Stimulated activated CD4-positive, alpha-beta T cell treated with anti-CD3 and anti-CD28 coated beads, Interleukin-15, amount 100 ng/mL, for 48 hours (primary cell): ENCODE results near the gene OR6S1.
A peak's percentile ranks its signal among the peaks of the same experiment; 100 is the strongest.
"Not testable (repeated sequence)": the region's sequence is repeated elsewhere in the genome, so short reads cannot be mapped to it uniquely, and the experiment has no call there.

Source experiments
- DNase-seq, 2 donors: peaks; one replicate each; pipeline ENCODE4 v3.0.0-alpha.2; 2020; ENCODE audit warnings: low read depth in 2 of 2

OR6S1 gene

GRCh38 chr14:20668969-20669368 is 27.5 kb upstream of the OR6S1 start:
- DNase-seq: no peak

DNA sequence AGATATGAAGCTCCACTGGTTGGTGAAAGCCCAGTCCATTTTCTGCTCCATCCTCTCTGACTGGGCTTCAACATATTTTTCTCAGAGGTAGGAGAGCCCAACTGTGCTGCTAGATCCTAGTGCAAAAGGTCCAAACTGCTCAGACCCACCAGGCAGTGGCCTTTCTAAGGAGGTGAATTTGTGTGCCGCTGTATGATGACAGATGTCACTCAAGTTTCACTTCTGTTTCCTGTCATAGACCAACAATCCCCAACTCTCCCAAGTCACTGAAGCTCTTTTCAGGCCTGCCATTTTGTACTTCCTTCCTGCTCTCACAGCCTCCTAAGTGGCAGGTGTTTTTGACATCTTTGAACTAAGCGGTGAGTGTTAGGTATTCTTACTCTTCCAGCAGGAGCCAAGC is 26.5 kb upstream of the OR6S1 start:
- no peak for DNase-seq

- not testable (repeated sequence) for DNase-seq
Observed at GRCh38 chr14:20666400-20666961, 25.0 kb upstream of the OR6S1 start.

DNA sequence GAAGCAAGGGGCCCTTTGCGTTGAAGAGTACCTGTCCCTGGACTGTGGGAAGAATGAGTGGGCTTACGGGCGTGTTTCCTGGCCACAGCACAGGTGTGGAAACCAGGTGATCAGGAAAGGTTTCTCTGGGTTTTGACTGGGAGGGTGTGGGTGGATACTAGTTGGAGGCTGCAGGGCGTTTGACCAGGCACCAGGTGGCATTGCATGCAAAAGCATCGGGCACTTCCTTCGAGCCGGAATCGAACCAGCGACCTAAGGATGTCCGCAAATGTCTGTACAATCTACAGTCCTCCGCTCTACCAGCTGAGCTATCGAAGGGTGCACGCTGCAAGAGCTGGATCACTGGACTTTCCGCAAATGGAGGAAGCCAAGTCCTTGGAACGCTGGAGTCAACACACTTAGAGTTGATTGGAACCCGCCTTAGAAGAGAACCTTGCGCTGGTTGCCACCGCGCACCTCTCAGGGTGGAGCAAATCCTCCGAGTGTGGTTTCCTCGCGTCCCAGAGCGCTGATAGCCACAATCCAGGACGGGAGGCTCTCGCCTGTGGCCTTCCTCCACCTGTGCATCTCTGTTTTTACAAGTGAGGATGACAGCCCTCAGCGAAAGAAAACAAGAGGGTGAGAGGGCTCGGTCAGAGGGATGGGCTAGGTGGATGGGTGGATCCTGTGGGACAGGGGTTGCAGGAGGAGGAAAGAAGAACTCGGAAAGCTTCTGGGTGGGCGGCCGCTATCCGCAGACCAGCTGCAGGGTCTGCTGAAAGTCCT is 21.7 kb upstream of the OR6S1 start:
- DNase-seq: peak; percentile 79 to 83

DNA sequence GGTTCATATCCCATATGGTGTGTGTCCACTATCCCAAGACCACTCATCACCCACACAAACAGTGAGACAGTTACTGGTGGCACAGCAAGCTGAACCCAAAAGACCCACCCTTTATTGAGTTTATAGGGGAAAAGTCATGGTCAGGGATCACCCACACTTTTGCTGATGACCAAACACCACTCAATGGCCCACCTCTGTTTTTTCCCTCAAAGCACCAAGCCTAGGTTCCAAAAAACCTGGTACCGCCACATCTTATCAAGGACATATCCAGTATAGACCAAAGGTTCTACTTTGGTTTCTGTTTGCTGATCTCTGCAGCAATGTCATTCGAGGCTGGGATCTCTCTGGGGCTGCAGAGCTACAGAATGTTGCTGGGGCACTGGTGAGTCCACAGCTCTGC is 19.7 kb upstream of the OR6S1 start:
- no peak for DNase-seq

GRCh38 chr14:20659813-20660395 is 18.4 kb upstream of the OR6S1 start:
- DNase-seq: no peak

GRCh38 chr14:20659336-20659735 is 17.8 kb upstream of the OR6S1 start:
- DNase-seq: no peak

DNA sequence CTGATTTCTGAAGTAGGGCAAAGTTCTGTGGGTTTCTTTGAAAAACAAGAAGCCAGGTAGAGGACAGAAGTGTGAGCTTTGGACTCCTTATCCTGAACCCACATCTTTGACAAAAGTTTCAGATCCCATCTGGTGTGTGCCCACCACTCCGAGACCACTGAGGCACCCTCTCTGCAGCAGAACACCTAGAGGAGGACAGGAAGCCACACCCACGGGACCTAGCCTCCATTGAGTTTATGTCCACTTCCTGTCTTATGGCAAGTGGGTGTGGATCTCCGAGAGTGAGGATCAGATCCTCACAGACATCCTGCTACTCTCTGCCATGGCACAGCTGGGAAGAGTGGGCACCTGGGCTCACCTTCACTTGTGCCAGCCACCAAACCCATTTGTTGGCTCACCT is 16.8 kb upstream of the OR6S1 start:
- DNase-seq: no peak

- DNase-seq: no peak
Observed at GRCh38 chr14:20657216-20658211, 16.0 kb upstream of the OR6S1 start.

DNA sequence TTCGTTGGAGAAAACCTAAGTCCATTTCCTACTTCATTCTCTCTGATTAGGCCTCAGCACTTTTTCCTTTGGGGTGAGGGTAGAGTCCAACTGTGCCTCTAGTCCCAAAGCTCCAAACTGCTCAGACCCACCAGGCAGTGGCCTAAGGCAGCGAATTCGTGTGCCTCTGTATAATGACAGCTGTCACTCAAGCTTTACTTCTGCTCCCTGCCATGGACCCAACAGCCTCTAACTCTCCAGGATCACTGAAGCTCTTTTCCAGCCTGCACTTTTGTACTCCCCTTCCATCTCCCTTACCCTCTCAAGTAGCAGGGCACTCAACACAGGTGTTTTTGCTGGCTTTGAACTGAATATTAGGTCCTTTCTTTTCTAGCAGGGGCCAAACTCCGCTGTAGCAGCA is 14.8 kb upstream of the OR6S1 start:
- no peak for DNase-seq

DNA sequence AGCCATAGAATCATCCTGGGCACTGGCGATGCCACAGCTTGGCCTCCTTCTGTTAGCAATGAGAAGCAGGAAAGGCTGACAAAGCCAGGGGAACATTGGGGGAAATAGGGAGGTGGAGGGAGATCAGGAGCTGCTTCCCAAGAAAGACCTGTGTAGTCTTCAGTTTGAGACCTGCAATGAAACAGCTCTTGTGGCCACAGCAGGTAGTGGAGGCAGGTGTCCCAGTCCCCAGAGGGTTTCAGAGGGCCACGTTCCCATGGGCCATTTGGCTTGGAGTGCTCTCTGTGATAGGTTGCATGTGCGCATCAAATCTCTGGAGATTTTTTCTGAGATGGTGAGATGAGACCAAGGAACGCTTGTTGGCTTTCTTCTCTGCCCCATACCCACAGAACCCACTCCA is 14.4 kb upstream of the OR6S1 start:
- DNase-seq: no peak

DNA sequence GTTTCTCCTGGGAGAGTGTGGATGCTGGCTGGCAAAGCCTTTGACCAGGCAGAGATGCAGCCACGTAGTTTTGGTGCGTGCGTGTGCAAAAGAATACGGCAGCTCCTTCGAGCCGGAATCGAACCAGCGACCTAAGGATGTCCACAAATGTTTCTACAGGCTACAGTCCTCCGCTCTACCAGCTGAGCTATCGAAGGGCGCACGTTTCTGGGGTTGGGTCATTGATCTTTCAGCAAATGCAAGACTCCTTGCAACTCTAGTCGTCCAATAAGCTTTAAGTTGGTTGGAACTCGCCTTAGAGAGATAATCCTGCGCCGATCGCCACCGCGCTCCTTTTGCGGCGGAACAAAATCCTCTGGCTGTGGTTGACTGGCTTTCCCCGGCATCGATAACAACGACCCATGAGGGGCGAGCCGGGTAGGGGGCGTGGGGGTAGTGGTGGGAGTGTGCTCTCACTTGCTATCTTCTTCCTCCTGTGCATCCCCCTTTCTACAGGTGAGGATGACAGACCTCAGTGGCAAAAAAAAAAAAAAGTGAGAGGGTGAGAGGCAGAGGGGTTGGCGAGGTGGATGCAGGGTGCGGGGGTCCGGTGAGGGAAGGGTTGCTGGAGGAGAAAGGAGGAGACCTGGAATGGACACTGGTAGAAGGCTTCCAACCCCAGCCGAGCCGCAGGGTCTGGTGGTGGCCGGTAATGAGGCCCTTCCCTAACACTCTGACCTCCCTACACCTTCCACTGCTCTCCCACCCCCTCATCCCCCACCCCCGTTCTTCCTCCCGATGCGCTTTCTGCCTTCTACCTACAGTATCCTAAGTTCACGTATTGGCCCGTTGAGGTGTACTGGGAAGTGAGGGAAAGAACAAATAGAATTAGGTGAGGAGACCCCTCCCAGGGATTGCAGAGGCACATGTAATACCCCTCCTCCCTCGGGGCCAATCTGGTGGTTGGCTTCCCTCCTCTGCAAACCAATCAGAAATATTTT is 11.8 kb upstream of the OR6S1 start:
- peak; percentile 63 to 65 for DNase-seq

- DNase-seq: no peak
Observed at GRCh38 chr14:20645481-20645880, 4.0 kb upstream of the OR6S1 start.

DNA sequence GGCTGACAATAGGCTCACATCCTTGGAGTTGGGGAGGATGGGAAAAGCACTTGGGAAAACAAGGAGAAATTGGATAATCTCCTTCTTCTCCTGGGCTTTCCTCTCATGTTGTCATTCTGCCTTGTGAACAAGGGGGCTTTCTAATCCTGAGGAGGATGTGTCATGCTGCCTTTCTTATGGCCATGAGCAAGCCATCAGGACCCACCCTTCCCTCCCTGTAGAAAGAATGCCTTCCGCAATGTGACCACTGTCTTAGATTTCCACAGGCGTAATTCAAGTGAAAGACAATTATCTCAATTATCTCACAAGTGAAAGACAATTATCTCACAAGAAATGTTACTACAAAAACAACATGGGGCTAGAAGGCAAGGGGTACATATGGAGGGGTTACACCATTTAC is 3.0 kb upstream of the OR6S1 start:
- DNase-seq: no peak

- not testable (repeated sequence) for DNase-seq
Observed at GRCh38 chr14:20642755-20643154, 1.3 kb upstream of the OR6S1 start.

DNA sequence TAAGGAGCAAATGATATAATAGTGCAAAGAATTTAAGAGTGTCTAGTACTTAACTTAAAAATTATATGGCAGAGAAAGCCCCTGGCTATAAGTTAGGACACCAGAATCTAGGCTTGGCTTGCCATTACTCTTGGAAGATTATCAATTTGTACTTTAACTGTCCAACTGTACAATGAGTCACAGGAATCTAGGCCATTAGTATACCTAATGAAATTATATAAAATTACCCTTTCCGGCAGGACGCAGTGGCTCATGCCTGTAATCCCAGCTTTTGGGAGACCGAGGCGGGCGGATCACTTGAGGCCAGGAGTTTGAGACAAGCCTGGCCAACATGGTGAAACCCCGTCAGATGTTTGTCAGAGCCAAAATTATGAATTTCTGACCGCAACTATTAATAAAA is 691 bp upstream of the OR6S1 start:
- DNase-seq: no peak

DNA sequence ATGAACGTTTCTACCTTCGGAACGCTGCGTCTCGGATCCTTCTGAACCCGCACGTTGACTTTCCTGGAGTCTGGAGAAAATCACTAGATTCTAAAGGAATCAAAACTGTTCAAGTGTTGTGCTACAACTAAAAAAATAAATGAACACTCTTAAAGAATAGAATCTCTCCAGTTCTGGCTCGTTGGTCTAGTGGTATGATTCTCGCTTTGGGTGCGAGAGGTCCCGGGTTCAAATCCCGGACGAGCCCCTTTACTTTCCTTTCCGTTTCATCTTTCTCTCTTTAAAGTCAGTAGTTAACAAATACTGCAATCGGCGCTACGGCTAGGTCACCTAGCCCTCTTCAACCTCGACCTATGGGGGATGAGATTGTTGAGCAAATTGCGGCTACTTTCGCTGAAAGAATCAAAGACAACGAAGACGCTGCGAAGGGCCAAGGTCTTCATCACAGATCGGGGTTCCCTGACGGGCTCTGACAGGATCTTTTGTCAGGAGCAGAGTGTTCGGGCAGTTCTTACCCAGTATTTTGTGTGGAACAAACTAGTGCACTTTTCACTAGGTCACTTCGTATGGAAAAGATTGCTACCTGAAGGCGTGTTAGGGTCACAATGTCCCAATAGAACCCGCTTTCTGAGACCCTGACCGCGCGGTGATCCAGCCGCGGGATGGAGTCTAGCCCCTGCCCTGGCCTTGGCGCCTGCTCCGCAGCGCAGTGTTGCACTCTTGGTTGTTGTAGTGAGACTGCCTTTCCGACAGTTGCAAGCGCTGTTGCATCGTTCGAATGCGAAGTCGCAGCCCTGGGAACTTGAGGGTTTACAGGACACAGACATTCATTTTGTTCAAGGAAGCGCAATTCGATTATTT is 8.4 kb downstream of the OR6S1 start:
- peak; percentile 57 to 72 for DNase-seq

GRCh38 chr14:20632448-20632830 is 9.1 kb downstream of the OR6S1 start:
- no peak for DNase-seq

GRCh38 chr14:20631880-20632389 is 9.6 kb downstream of the OR6S1 start:
- DNase-seq: no peak
